Type B pancreatic cell (in vitro differentiated cells): Measurements from ENCODE around the gene ZNF106. TPM values are rescaled to one million over a fixed set of nuclear protein-coding genes. Genes with fewer than 3 reads are reported as not detected.

Experiments used
- DNase-seq: peaks from one replicate; pipeline ENCODE4 v3.0.0; 2021; ENCODE audit warnings: mixed read lengths; ENCODE audit not compliant: unreplicated experiment; ENCODE audit errors: extremely low spot score
- H3K27ac Mint-ChIP-seq: 2 replicates; pipeline ENCODE4 v1.8.0; 2021; ENCODE audit warnings: mild to moderate bottlenecking, mixed read lengths
- H3K27me3 Mint-ChIP-seq: 2 replicates; pipeline ENCODE4 v1.8.0; 2021; ENCODE audit warnings: mixed read lengths
- H3K36me3 Mint-ChIP-seq: 2 replicates; pipeline ENCODE4 v1.8.0; 2021; ENCODE audit warnings: mixed read lengths
- H3K4me1 Mint-ChIP-seq: one replicate; pipeline ENCODE4 v1.8.0; 2021; ENCODE audit warnings: mixed read lengths; ENCODE audit not compliant: unreplicated experiment
- H3K4me3 Mint-ChIP-seq: 2 replicates; pipeline ENCODE4 v1.8.0; 2021; ENCODE audit warnings: mild to moderate bottlenecking, mixed read lengths
- H3K9me3 Mint-ChIP-seq: 2 replicates; pipeline ENCODE4 v1.8.0; 2021; ENCODE audit warnings: mixed read lengths
- CTCF ChIP-seq: fragments of 200-600 bp; sonication (generic); conservative IDR thresholded peaks from 2 replicates; pipeline ENCODE4 v1.5.0; 2021; ENCODE audit warnings: antibody characterized with exemption, mild to moderate bottlenecking
- total RNA-seq: library from RNA; stranded (reverse); gene quantifications from 2 replicates; pipeline ENCODE4 v1.2.1, GENCODE V29; 2021; ENCODE audit warnings: low replicate concordance

Gene ZNF106
- total RNA-seq, 1 donor from 2014 or later, result 52.4 TPM

- Mint-ChIP-seq H3K36me3 (peaks cover 8% of the 10 kb centered on the region), H3K27me3 (no peaks in the 10 kb centered on the region), H3K9me3 (no peaks in the 10 kb centered on the region), H3K27ac (no peak overlapping the region), H3K4me1 (peaks cover 8% of the 10 kb centered on the region), H3K4me3 (no peak overlapping the region)
- no peak for TF ChIP-seq CTCF
- DNase-seq, result no peak
These were observed 16.1 kb downstream of the ZNF106 start for GRCh38 chr15:42474827-42475226.

- H3K36me3 Mint-ChIP-seq, result peaks cover 7% of the 10 kb centered on the region
- no peak for DNase-seq
- H3K4me3 Mint-ChIP-seq, result no peak overlapping the region
- H3K27ac Mint-ChIP-seq, result no peak overlapping the region
- H3K27me3 Mint-ChIP-seq, result no peaks in the 10 kb centered on the region
- TF ChIP-seq CTCF, result no peak
- H3K4me1 Mint-ChIP-seq, result peaks cover 8% of the 10 kb centered on the region
- no peaks in the 10 kb centered on the region for H3K9me3 Mint-ChIP-seq
These were observed 19.9 kb downstream of the ZNF106 start for GRCh38 chr15:42471002-42471401.

GRCh38 chr15:42465520-42466259, 25.3 kb downstream of the ZNF106 start:
- Mint-ChIP-seq H3K4me3 (no peak overlapping the region), H3K27ac (no peak overlapping the region), H3K9me3 (no peaks in the 10 kb centered on the region), H3K4me1 (no peaks in the 10 kb centered on the region), H3K36me3 (peaks cover 3% of the 10 kb centered on the region), H3K27me3 (no peaks in the 10 kb centered on the region)
- DNase-seq, result no peak
- no peak for TF ChIP-seq CTCF

DNA sequence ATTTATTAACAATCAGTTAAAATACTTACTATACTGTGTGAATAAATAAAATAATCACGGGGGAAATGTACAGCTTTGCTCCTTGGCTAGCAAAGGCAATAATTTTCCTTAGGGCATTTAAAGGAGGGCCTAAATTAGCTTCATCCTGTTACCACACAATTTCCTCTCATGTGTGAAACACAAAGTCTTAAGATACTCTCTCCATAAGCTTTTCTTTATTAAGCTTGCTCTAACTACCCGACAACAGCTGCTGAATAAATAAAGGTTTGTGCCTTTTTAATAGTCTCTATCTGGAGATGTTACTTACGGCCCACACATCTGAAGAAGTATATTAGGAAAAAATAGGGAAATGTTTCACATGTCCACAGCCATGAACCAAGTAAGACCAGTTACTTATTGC, 29.7 kb downstream of the ZNF106 start:
- H3K27ac Mint-ChIP-seq, result no peak overlapping the region
- H3K36me3 Mint-ChIP-seq, result peaks cover 6% of the 10 kb centered on the region
- TF ChIP-seq CTCF, result no peak
- H3K4me1 Mint-ChIP-seq, result peaks cover 20% of the 10 kb centered on the region
- H3K27me3 Mint-ChIP-seq, result no peaks in the 10 kb centered on the region
- no peak overlapping the region for H3K4me3 Mint-ChIP-seq
- no peak for DNase-seq
- H3K9me3 Mint-ChIP-seq, result no peaks in the 10 kb centered on the region

GRCh38 chr15:42457445-42458442, 33.2 kb downstream of the ZNF106 start:
- H3K4me1 Mint-ChIP-seq, result peaks cover 20% of the 10 kb centered on the region
- no peaks in the 10 kb centered on the region for H3K9me3 Mint-ChIP-seq
- H3K36me3 Mint-ChIP-seq, result peaks cover 6% of the 10 kb centered on the region
- H3K27me3 Mint-ChIP-seq, result no peaks in the 10 kb centered on the region
- no peak for TF ChIP-seq CTCF
- no peak for DNase-seq
- H3K27ac Mint-ChIP-seq, result peak overlapping the region; percentile 76
- peak overlapping the region; percentile 70 for H3K4me3 Mint-ChIP-seq
